GM23248 (cell line): ENCODE measurements around the gene ABLIM2.

Experiments used
- EZH2 ChIP-seq: fragments of 200-600 bp; sonication (generic); IDR thresholded peaks from 2 replicates; pipeline ENCODE4 v1.6.1; 2018; ENCODE audit warnings: antibody characterized with exemption, mild to moderate bottlenecking; ENCODE audit not compliant: insufficient read depth, poor library complexity, severe bottlenecking
- EZH2phosphoT487 ChIP-seq: fragments of 200-600 bp; sonication (generic); IDR thresholded peaks from 2 replicates; pipeline ENCODE4 v1.6.1; 2018; ENCODE audit warnings: antibody characterized with exemption, moderate library complexity, mild to moderate bottlenecking, low read depth; ENCODE audit not compliant: insufficient read depth

DNA sequence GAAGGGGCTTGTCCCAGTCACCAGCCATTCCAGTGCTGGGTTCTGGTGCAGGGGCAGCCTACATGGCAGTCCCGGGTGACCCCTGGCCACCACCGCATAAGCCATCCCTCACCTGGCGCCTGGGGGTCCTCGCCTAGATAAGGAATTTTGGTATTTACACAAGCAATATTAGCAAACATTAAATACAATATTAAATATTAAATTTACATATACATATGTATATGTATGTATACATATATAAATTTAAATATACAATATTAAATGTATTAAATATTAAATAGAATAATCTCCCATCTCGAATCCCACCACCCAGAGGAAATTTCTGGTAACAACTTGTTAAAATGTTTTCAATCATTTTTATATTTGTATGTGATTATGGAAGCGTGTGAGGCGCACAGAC lies 114.4 kb downstream of the ABLIM2 start:
- TF ChIP-seq EZH2 (no peak), EZH2phosphoT487 (no peak)
